ENCODE measurements around the gene TAF3. TPM values are rescaled to one million over a fixed set of nuclear protein-coding genes. Genes with fewer than 3 reads are reported as not detected.

The TAF3 gene
- total RNA-seq, 4 donors from 2014 or later, result 11.7 to 12.6 (median 12.4) TPM

- TF ChIP-seq POLR2A (IDR thresholded peaks at IDR 0.05), result no peak
- no peak for TF ChIP-seq EP300 (IDR thresholded peaks at IDR 0.05)
- TF ChIP-seq CTCF (IDR thresholded peaks at IDR 0.05), result no peak
- WGBS, 2 donors, result 82 to 84% methylated on average over 4 of the region's 4 CpGs
- H3K27ac ChIP-seq, result no peak overlapping the region
- no peaks in the 10 kb centered on the region for H3K27me3 ChIP-seq
- H3K4me3 ChIP-seq, result no peak overlapping the region
- no peaks in the 10 kb centered on the region for H3K9me3 ChIP-seq
- H3K36me3 ChIP-seq, result peaks cover 0 to 42% (median 0%) of the 10 kb centered on the region in 3 donors
- peaks cover 0 to 3% (median 0%) of the 10 kb centered on the region in 4 donors for H3K4me1 ChIP-seq
- DNase-seq (ENCODE audit: low spot score in 2 of 2), result no peak
Observed at GRCh38 chr10:7826971-7827370, 8.7 kb downstream of the TAF3 start.

- no peak overlapping the region for H3K4me3 ChIP-seq
- no peaks in the 10 kb centered on the region for H3K27me3 ChIP-seq
- H3K4me1 ChIP-seq, result peaks cover 0 to 3% (median 0%) of the 10 kb centered on the region in 4 donors
- no peaks in the 10 kb centered on the region for H3K9me3 ChIP-seq
- H3K27ac ChIP-seq, result no peak overlapping the region
- DNase-seq (ENCODE audit: low spot score in 2 of 2), result no peak
- peaks cover 0 to 26% (median 0%) of the 10 kb centered on the region in 3 donors for H3K36me3 ChIP-seq
- TF ChIP-seq EP300 (IDR thresholded peaks at IDR 0.05) (no peak), POLR2A (IDR thresholded peaks at IDR 0.05) (no peak), CTCF (IDR thresholded peaks at IDR 0.05) (no peak)
- 92% methylated on average over 10 of the region's 10 CpGs for WGBS, 2 donors
Observed at GRCh38 chr10:7829289-7829834, 11.1 kb downstream of the TAF3 start.

- Histone ChIP-seq H3K27me3 (no peaks in the 10 kb centered on the region), H3K27ac (no peak overlapping the region), H3K9me3 (no peaks in the 10 kb centered on the region), H3K4me3 (no peak overlapping the region), H3K4me1 (peaks cover 0 to 3% (median 0%) of the 10 kb centered on the region in 4 donors), H3K36me3 (peaks cover 0 to 17% (median 0%) of the 10 kb centered on the region in 3 donors)
- TF ChIP-seq POLR2A (IDR thresholded peaks at IDR 0.05) (no peak), CTCF (IDR thresholded peaks at IDR 0.05) (no peak), EP300 (IDR thresholded peaks at IDR 0.05) (no peak)
- 73 to 80% methylated on average over 1 of the region's 1 CpG for WGBS, 2 donors
- DNase-seq (ENCODE audit: low spot score in 2 of 2), result no peak
Observed at GRCh38 chr10:7832060-7832459, 13.8 kb downstream of the TAF3 start.

GRCh38 chr10:7833210-7833609, 14.9 kb downstream of the TAF3 start:
- Histone ChIP-seq H3K27me3 (no peaks in the 10 kb centered on the region), H3K4me1 (peaks cover 0 to 3% (median 0%) of the 10 kb centered on the region in 4 donors), H3K36me3 (peaks cover 0 to 11% (median 0%) of the 10 kb centered on the region in 3 donors), H3K27ac (no peak overlapping the region), H3K4me3 (no peak overlapping the region), H3K9me3 (no peaks in the 10 kb centered on the region)
- TF ChIP-seq POLR2A (IDR thresholded peaks at IDR 0.05), result no peak
- TF ChIP-seq EP300 (IDR thresholded peaks at IDR 0.05), result no peak
- no peak for TF ChIP-seq CTCF (IDR thresholded peaks at IDR 0.05)
- no peak for DNase-seq (ENCODE audit: low spot score in 2 of 2)

- Histone ChIP-seq H3K27ac (no peak overlapping the region), H3K4me1 (peaks cover 0 to 3% (median 0%) of the 10 kb centered on the region in 4 donors), H3K4me3 (no peak overlapping the region), H3K27me3 (no peaks in the 10 kb centered on the region), H3K9me3 (no peaks in the 10 kb centered on the region), H3K36me3 (peaks cover 0 to 15% (median 0%) of the 10 kb centered on the region in 3 donors)
- no peak for TF ChIP-seq EP300 (IDR thresholded peaks at IDR 0.05)
- no peak for TF ChIP-seq POLR2A (IDR thresholded peaks at IDR 0.05)
- no peak for TF ChIP-seq CTCF (IDR thresholded peaks at IDR 0.05)
- WGBS, 2 donors, result 91 to 97% methylated on average over 3 of the region's 3 CpGs
- no peak for DNase-seq (ENCODE audit: low spot score in 2 of 2)
Observed at GRCh38 chr10:7834262-7834661, 16.0 kb downstream of the TAF3 start.
